ENCODE measurements around the gene KAZN.

The KAZN gene

GRCh38 chr1:15049067-15049466 is 450.6 kb downstream of the KAZN start:
- H3K27me3 ChIP-seq (ENCODE audit: insufficient read depth, low read length), result peaks cover 17% of the 10 kb centered on the region
- no peaks in the 10 kb centered on the region for H3K79me2 ChIP-seq (ENCODE audit: insufficient read depth, low read length)
- no peaks in the 10 kb centered on the region for H3K9me3 ChIP-seq (ENCODE audit: low read length)
- no peaks in the 10 kb centered on the region for H4K20me1 ChIP-seq (ENCODE audit: insufficient read depth, low read length)
- H3K36me3 ChIP-seq (ENCODE audit: insufficient read depth, low read length), result no peaks in the 10 kb centered on the region; the same call in 1 of the 2 replicates
- no peak overlapping the region for H3K9ac ChIP-seq (ENCODE audit: low read length)
- no peaks in the 10 kb centered on the region for H3K4me1 ChIP-seq (ENCODE audit: insufficient read depth, low read length, severe bottlenecking)
- no peak overlapping the region for H2AFZ ChIP-seq (ENCODE audit: low read length)
- TF ChIP-seq CTCF (IDR thresholded peaks at IDR 0.05; ENCODE audit: low read length) (no peak), EZH2 (IDR thresholded peaks at IDR 0.05; ENCODE audit: borderline replicate concordance, low read length) (no peak)
- no peak overlapping the region for H3K27ac ChIP-seq (ENCODE audit: low read depth, low read length, poor library complexity, severe bottlenecking)
- H3F3A ChIP-seq (ENCODE audit: insufficient read depth, low read length), result no peaks in the 10 kb centered on the region
- no peak overlapping the region for H3K4me2 ChIP-seq (ENCODE audit: low read length)
- H3K9me2 ChIP-seq (ENCODE audit: low read depth, low read length), result no peaks in the 10 kb centered on the region
- H3K4me3 ChIP-seq (ENCODE audit: low read depth, low read length, poor library complexity, severe bottlenecking), result no peak overlapping the region

GRCh38 chr1:15051882-15052528 is 453.5 kb downstream of the KAZN start:
- no peak for TF ChIP-seq CTCF (IDR thresholded peaks at IDR 0.05; ENCODE audit: low read length)
- no peak for TF ChIP-seq EZH2 (IDR thresholded peaks at IDR 0.05; ENCODE audit: borderline replicate concordance, low read length)
- H3F3A ChIP-seq (ENCODE audit: insufficient read depth, low read length), result no peaks in the 10 kb centered on the region
- H3K79me2 ChIP-seq (ENCODE audit: insufficient read depth, low read length), result no peaks in the 10 kb centered on the region
- H3K4me3 ChIP-seq (ENCODE audit: low read depth, low read length, poor library complexity, severe bottlenecking), result no peak overlapping the region
- H3K36me3 ChIP-seq (ENCODE audit: insufficient read depth, low read length), result no peaks in the 10 kb centered on the region; the same call in 1 of the 2 replicates
- H4K20me1 ChIP-seq (ENCODE audit: insufficient read depth, low read length), result no peaks in the 10 kb centered on the region
- H3K9me2 ChIP-seq (ENCODE audit: low read depth, low read length), result no peaks in the 10 kb centered on the region
- no peak overlapping the region for H2AFZ ChIP-seq (ENCODE audit: low read length)
- peaks cover 17% of the 10 kb centered on the region for H3K27me3 ChIP-seq (ENCODE audit: insufficient read depth, low read length)
- no peaks in the 10 kb centered on the region for H3K9me3 ChIP-seq (ENCODE audit: low read length)
- no peaks in the 10 kb centered on the region for H3K4me1 ChIP-seq (ENCODE audit: insufficient read depth, low read length, severe bottlenecking)
- H3K27ac ChIP-seq (ENCODE audit: low read depth, low read length, poor library complexity, severe bottlenecking), result no peak overlapping the region
- no peak overlapping the region for H3K4me2 ChIP-seq (ENCODE audit: low read length)
- no peak overlapping the region for H3K9ac ChIP-seq (ENCODE audit: low read length)

GRCh38 chr1:15053153-15053552 is 454.7 kb downstream of the KAZN start:
- H3K4me1 ChIP-seq (ENCODE audit: insufficient read depth, low read length, severe bottlenecking), result no peaks in the 10 kb centered on the region

More at GRCh38 chr1:15053153-15053552, 454.7 kb downstream of the KAZN start:
- Histone ChIP-seq H3K9ac (ENCODE audit: low read length) (no peak overlapping the region), H3K9me3 (ENCODE audit: low read length) (no peaks in the 10 kb centered on the region), H4K20me1 (ENCODE audit: insufficient read depth, low read length) (no peaks in the 10 kb centered on the region), H3K4me2 (ENCODE audit: low read length) (no peak overlapping the region), H3K4me3 (ENCODE audit: low read depth, low read length, poor library complexity, severe bottlenecking) (no peak overlapping the region), H3K27me3 (ENCODE audit: insufficient read depth, low read length) (peaks cover 17% of the 10 kb centered on the region), H3K9me2 (ENCODE audit: low read depth, low read length) (no peaks in the 10 kb centered on the region), H2AFZ (ENCODE audit: low read length) (no peak overlapping the region), H3K27ac (ENCODE audit: low read depth, low read length, poor library complexity, severe bottlenecking) (no peak overlapping the region), H3K36me3 (ENCODE audit: insufficient read depth, low read length) (no peaks in the 10 kb centered on the region; the same call in 1 of the 2 replicates), H3F3A (ENCODE audit: insufficient read depth, low read length) (no peaks in the 10 kb centered on the region), H3K79me2 (ENCODE audit: insufficient read depth, low read length) (no peaks in the 10 kb centered on the region)
- TF ChIP-seq CTCF (IDR thresholded peaks at IDR 0.05; ENCODE audit: low read length) (no peak), EZH2 (IDR thresholded peaks at IDR 0.05; ENCODE audit: borderline replicate concordance, low read length) (no peak)
